GM19395 (cell line): ENCODE data around the gene EP300.

Source experiments
- ATAC-seq: cut with Tn5 transposase; IDR thresholded peaks from one replicate; pipeline ENCODE4 v1.9.1; 2021; ENCODE audit warnings: mild to moderate bottlenecking, moderate library complexity; ENCODE audit not compliant: unreplicated experiment

EP300 gene

GRCh38 chr22:41203118-41203517 lies 110.7 kb downstream of the EP300 start:
- no peak for ATAC-seq

- ATAC-seq, result no peak
These were observed 111.7 kb downstream of the EP300 start for GRCh38 chr22:41204066-41204465.

GRCh38 chr22:41204992-41205900 lies 112.9 kb downstream of the EP300 start, which contains the start of gene L3MBTL2:
Gene L3MBTL2, plus strand, starts transcription at chr22:41205312. Its CDS starts 51 bp downstream, at chr22:41205363.
- ATAC-seq, result peak; percentile 96

- no peak for ATAC-seq
These were observed 114.3 kb downstream of the EP300 start for GRCh38 chr22:41206719-41207118.

GRCh38 chr22:41215409-41215808 lies 123.0 kb downstream of the EP300 start:
- ATAC-seq, result no peak

GRCh38 chr22:41215926-41216325 lies 123.5 kb downstream of the EP300 start:
- no peak for ATAC-seq

- no peak for ATAC-seq
These were observed 124.6 kb downstream of the EP300 start for GRCh38 chr22:41216984-41217383.

- peak; percentile 65 for ATAC-seq
These were observed 125.3 kb downstream of the EP300 start for GRCh38 chr22:41217553-41218157.

- no peak for ATAC-seq
These were observed 130.6 kb downstream of the EP300 start for GRCh38 chr22:41222846-41223507.

- ATAC-seq, result no peak
These were observed 131.1 kb downstream of the EP300 start for GRCh38 chr22:41223535-41223934.

- ATAC-seq, result no peak
These were observed 134.6 kb downstream of the EP300 start for GRCh38 chr22:41226723-41227655.

GRCh38 chr22:41229215-41229614 lies 136.8 kb downstream of the EP300 start:
- no peak for ATAC-seq
